Stimulated activated CD4-positive, alpha-beta T cell treated with anti-CD3 and anti-CD28 coated beads, Interleukin-1b, Interleukin-23, amount 100 ng/mL, for 24 hours (primary cell): ENCODE measurements around the gene TH.

Experiments used
- DNase-seq, 4 experiments: peaks; one replicate each; pipeline ENCODE4 v3.0.0-alpha.2; 2020; ENCODE audit warnings: low read depth in 4 of 4, low spot score in 1 of 4

Gene TH

GRCh38 chr11:2208691-2209369, 37.2 kb upstream of the TH start:
- DNase-seq, result no peak

- no peak for DNase-seq
Observed at GRCh38 chr11:2207773-2208621, 36.4 kb upstream of the TH start.

GRCh38 chr11:2207212-2207611, 35.6 kb upstream of the TH start:
- DNase-seq, result no peak

GRCh38 chr11:2205981-2206690, 34.5 kb upstream of the TH start:
- no peak for DNase-seq

- DNase-seq, result no peak
Observed at GRCh38 chr11:2205214-2205720, 33.7 kb upstream of the TH start.

- DNase-seq, result no peak
Observed at GRCh38 chr11:2204361-2205213, 33.0 kb upstream of the TH start.

- no peak for DNase-seq
Observed at GRCh38 chr11:2203440-2204259, 32.0 kb upstream of the TH start.

- no peak for DNase-seq
Observed at GRCh38 chr11:2202900-2203439, 31.4 kb upstream of the TH start.

- no peak for DNase-seq
Observed at GRCh38 chr11:2202071-2202899, 30.7 kb upstream of the TH start.

- DNase-seq, result no peak
Observed at GRCh38 chr11:2201542-2201941, 29.9 kb upstream of the TH start.

GRCh38 chr11:2200957-2201519, 29.4 kb upstream of the TH start:
- DNase-seq, result no peak

- DNase-seq, result no peak
Observed at GRCh38 chr11:2200536-2200935, 28.9 kb upstream of the TH start.

GRCh38 chr11:2199466-2200341, 28.1 kb upstream of the TH start:
- no peak for DNase-seq

- no peak for DNase-seq
Observed at GRCh38 chr11:2198621-2199365, 27.2 kb upstream of the TH start.

GRCh38 chr11:2197771-2198520, 26.3 kb upstream of the TH start:
- DNase-seq, result no peak
